Neural cell (in vitro differentiated cells): ENCODE data around the gene SLC2A4RG. TPM values are rescaled to one million over a fixed set of nuclear protein-coding genes. Genes with fewer than 3 reads are reported as not detected.

Experiments
- H2AFZ ChIP-seq: fragments of 200-600, 300-800 bp; sonication (generic), shearing (Covaris generic); 2 replicates; pipeline ENCODE4 v1.6.0; 2014; ENCODE audit warnings: low read depth, mild to moderate bottlenecking, antibody characterized with exemption, low read length, moderate library complexity
- H3F3A ChIP-seq: fragments of 200-600 bp; shearing (Covaris generic); 2 replicates; pipeline ENCODE4 v1.6.1; 2016; ENCODE audit warnings: mild to moderate bottlenecking, moderate library complexity, mixed read lengths, antibody characterized with exemption, low read length; ENCODE audit not compliant: insufficient read depth, poor library complexity, severe bottlenecking
- H3K27ac ChIP-seq: fragments of 200-600, 300-800 bp; sonication (generic), shearing (Covaris generic); 2 replicates; pipeline ENCODE4 v1.5.1; 2014; ENCODE audit warnings: mild to moderate bottlenecking, low read length, moderate library complexity
- H3K27me3 ChIP-seq: fragments of 300-800, 200-600 bp; sonication (generic), shearing (Covaris generic); 2 replicates; pipeline ENCODE4 v1.6.0; 2014; ENCODE audit warnings: mild to moderate bottlenecking, low read depth, low read length, moderate library complexity; ENCODE audit not compliant: insufficient read depth
- H3K36me3 ChIP-seq: fragments of 300-800, 200-600 bp; sonication (generic), shearing (Covaris generic); 2 replicates; pipeline ENCODE4 v1.5.1; 2014; ENCODE audit warnings: mild to moderate bottlenecking, antibody characterized with exemption, low read length, moderate library complexity; ENCODE audit not compliant: insufficient read depth
- H3K4me2 ChIP-seq: fragments of 300-800, 200-600 bp; sonication (generic), shearing (Covaris generic); 2 replicates; pipeline ENCODE4 v1.6.0; 2014; ENCODE audit warnings: mild to moderate bottlenecking, low read length
- H3K4me3 ChIP-seq: fragments of 300-800, 200-600 bp; sonication (generic), shearing (Covaris generic); 2 replicates; pipeline ENCODE4 v1.5.1; 2014; ENCODE audit warnings: mild to moderate bottlenecking, low read length, moderate library complexity
- H3K79me2 ChIP-seq: fragments of 200-600 bp; shearing (Covaris generic); replicated peaks from 2 replicates; pipeline ENCODE4 v1.6.0; 2014; ENCODE audit warnings: mild to moderate bottlenecking, low read length, moderate library complexity; ENCODE audit not compliant: insufficient read depth
- H3K9ac ChIP-seq: fragments of 300-800, 200-600 bp; sonication (generic), shearing (Covaris generic); 2 replicates; pipeline ENCODE4 v1.6.1; 2016; ENCODE audit warnings: mild to moderate bottlenecking, low read length, mixed read lengths
- H3K9me2 ChIP-seq: fragments of 200-600 bp; shearing (Covaris generic); 2 replicates; pipeline ENCODE4 v1.6.1; 2016; ENCODE audit warnings: mild to moderate bottlenecking, low read length, mixed read lengths; ENCODE audit not compliant: insufficient read depth
- H3K9me3 ChIP-seq: fragments of 200-600, 300-800 bp; sonication (generic), shearing (Covaris generic); 2 replicates; pipeline ENCODE4 v1.6.1; 2016; ENCODE audit warnings: mild to moderate bottlenecking, mixed run types, low read length, moderate library complexity, mixed read lengths
- H4K20me1 ChIP-seq: fragments of 200-600 bp; shearing (Covaris generic); 2 replicates; pipeline ENCODE4 v1.6.1; 2016; ENCODE audit warnings: mild to moderate bottlenecking, mixed run types; ENCODE audit not compliant: insufficient read depth
- EP300 ChIP-seq: fragments of 450-650 bp; conservative IDR thresholded peaks from 2 replicates; pipeline ENCODE4 v1.6.1; 2014; ENCODE audit warnings: antibody characterized with exemption, mild to moderate bottlenecking, moderate library complexity; ENCODE audit not compliant: poor library complexity, severe bottlenecking
- EZH2 ChIP-seq: fragments of 200-600, 300-800 bp; shearing (Covaris generic), sonication (generic); IDR thresholded peaks from 2 replicates; pipeline ENCODE4 v1.6.1; 2014; ENCODE audit warnings: antibody characterized with exemption, low read length, borderline replicate concordance, mild to moderate bottlenecking; ENCODE audit not compliant: insufficient read depth, poor library complexity, severe bottlenecking
- MXI1 ChIP-seq: fragments of 450-650 bp; conservative IDR thresholded peaks from 2 replicates; pipeline ENCODE4 v1.6.1; 2014; ENCODE audit warnings: antibody characterized with exemption, mild to moderate bottlenecking; ENCODE audit not compliant: poor library complexity, severe bottlenecking
- POLR2AphosphoS5 ChIP-seq: IDR thresholded peaks from 2 replicates; pipeline ENCODE4 v1.6.1; 2012
- RAD21 ChIP-seq: fragments of 450-650 bp; conservative IDR thresholded peaks from 2 replicates; pipeline ENCODE4 v1.6.1; 2014; ENCODE audit warnings: antibody characterized with exemption, mild to moderate bottlenecking, moderate library complexity
- SMC3 ChIP-seq: fragments of 450-650 bp; conservative IDR thresholded peaks from 2 replicates; pipeline ENCODE4 v1.6.1; 2014; ENCODE audit warnings: antibody characterized with exemption, mild to moderate bottlenecking, moderate library complexity; ENCODE audit not compliant: poor library complexity
- TAF1 ChIP-seq: IDR thresholded peaks from 2 replicates; pipeline ENCODE4 v1.6.1; 2012; ENCODE audit warnings: low read depth
- polyA plus RNA-seq: library from polyadenylated mRNA; depleted of rRNA; stranded (reverse); fragments of >200 nt; gene quantifications from 2 replicates; pipeline ENCODE4 v1.2.3, GENCODE V29; 2014
- TF ChIP-seq, protein P1 (sequence below): IDR thresholded peaks from 2 replicates; pipeline ENCODE4 v1.6.1; 2012; ENCODE audit warnings: borderline replicate concordance
- TF ChIP-seq, protein P2 (sequence below): fragments of 450-650 bp; IDR thresholded peaks from 2 replicates; pipeline ENCODE4 v1.5.1; 2014; ENCODE audit warnings: antibody characterized with exemption, mild to moderate bottlenecking, moderate library complexity; ENCODE audit not compliant: poor library complexity, severe bottlenecking

SLC2A4RG gene
- polyA plus RNA-seq, 1 donor from 2014 or later, result 52.1 TPM

DNA sequence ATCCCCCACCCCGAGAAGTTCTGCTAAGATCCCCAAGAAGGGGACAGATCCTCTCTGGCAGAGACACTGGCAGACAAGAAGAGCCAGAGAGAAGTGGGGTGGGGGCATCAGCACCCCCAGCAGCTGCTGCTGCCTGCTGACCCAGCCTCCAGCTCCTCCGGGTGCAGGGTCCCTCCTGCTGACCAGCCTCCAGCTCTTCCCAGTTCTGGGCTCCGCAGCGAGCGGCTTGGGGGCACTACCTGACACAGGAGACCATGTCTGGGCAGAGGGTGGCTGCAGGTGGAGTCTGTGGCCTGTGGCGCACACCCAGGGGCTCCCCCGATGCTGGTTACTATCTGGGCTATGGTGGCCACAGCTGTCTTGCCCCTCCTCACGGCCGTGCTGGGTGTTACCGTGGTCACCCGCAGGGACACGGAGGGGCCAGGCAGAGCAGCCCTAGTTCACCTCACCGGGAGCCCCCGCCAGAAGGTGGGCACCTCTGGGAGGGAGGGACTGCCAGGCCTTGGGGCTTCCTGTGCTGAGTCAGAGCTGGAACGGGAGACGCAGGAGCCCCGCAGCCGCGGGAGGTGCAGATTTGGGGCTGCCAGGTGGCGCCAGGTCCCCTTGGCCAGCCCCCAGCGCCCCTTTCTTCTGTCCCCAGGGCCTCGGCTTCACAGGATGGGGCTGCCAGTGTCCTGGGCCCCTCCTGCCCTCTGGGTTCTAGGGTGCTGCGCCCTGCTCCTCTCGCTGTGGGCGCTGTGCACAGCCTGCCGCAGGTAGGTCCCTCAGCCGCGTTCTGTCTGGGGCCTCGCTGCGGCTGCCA lies 2.5 kb upstream of the SLC2A4RG start:
- H3K27ac ChIP-seq, result no peak overlapping the region
- no peaks in the 10 kb centered on the region for H3F3A ChIP-seq
- no peak overlapping the region for H2AFZ ChIP-seq
- H3K4me3 ChIP-seq, result no peak overlapping the region
- H3K36me3 ChIP-seq, result no peaks in the 10 kb centered on the region
- no peak overlapping the region for H3K9ac ChIP-seq
- no peaks in the 10 kb centered on the region for H3K9me3 ChIP-seq
- H4K20me1 ChIP-seq, result no peaks in the 10 kb centered on the region
- H3K79me2 ChIP-seq, result no peaks in the 10 kb centered on the region
- H3K9me2 ChIP-seq, result no peaks in the 10 kb centered on the region
- TF ChIP-seq, protein P1, sequence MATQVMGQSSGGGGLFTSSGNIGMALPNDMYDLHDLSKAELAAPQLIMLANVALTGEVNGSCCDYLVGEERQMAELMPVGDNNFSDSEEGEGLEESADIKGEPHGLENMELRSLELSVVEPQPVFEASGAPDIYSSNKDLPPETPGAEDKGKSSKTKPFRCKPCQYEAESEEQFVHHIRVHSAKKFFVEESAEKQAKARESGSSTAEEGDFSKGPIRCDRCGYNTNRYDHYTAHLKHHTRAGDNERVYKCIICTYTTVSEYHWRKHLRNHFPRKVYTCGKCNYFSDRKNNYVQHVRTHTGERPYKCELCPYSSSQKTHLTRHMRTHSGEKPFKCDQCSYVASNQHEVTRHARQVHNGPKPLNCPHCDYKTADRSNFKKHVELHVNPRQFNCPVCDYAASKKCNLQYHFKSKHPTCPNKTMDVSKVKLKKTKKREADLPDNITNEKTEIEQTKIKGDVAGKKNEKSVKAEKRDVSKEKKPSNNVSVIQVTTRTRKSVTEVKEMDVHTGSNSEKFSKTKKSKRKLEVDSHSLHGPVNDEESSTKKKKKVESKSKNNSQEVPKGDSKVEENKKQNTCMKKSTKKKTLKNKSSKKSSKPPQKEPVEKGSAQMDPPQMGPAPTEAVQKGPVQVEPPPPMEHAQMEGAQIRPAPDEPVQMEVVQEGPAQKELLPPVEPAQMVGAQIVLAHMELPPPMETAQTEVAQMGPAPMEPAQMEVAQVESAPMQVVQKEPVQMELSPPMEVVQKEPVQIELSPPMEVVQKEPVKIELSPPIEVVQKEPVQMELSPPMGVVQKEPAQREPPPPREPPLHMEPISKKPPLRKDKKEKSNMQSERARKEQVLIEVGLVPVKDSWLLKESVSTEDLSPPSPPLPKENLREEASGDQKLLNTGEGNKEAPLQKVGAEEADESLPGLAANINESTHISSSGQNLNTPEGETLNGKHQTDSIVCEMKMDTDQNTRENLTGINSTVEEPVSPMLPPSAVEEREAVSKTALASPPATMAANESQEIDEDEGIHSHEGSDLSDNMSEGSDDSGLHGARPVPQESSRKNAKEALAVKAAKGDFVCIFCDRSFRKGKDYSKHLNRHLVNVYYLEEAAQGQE, result no peak
- no peak for TF ChIP-seq MXI1
- no peak for TF ChIP-seq EP300
- no peak for TF ChIP-seq SMC3
- no peak for TF ChIP-seq RAD21
- no peak for TF ChIP-seq EZH2
- no peak for TF ChIP-seq POLR2AphosphoS5
- TF ChIP-seq TAF1, result no peak
- TF ChIP-seq, protein P2, sequence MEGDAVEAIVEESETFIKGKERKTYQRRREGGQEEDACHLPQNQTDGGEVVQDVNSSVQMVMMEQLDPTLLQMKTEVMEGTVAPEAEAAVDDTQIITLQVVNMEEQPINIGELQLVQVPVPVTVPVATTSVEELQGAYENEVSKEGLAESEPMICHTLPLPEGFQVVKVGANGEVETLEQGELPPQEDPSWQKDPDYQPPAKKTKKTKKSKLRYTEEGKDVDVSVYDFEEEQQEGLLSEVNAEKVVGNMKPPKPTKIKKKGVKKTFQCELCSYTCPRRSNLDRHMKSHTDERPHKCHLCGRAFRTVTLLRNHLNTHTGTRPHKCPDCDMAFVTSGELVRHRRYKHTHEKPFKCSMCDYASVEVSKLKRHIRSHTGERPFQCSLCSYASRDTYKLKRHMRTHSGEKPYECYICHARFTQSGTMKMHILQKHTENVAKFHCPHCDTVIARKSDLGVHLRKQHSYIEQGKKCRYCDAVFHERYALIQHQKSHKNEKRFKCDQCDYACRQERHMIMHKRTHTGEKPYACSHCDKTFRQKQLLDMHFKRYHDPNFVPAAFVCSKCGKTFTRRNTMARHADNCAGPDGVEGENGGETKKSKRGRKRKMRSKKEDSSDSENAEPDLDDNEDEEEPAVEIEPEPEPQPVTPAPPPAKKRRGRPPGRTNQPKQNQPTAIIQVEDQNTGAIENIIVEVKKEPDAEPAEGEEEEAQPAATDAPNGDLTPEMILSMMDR, result no peak
- no peak overlapping the region for H3K4me2 ChIP-seq
- H3K27me3 ChIP-seq, result no peaks in the 10 kb centered on the region

DNA sequence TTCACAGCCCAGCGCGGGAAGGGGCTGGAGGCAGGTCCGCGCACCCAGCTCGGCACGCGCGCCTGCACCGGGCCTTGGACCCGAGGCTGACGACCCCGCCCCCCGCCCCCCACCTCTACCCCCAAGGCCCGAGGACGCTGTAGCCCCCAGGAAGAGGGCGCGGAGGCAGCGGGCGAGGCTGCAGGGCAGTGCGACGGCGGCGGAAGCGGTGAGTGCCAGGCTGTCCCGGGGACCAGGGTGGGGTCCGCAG lies 2.0 kb upstream of the SLC2A4RG start:
- TF ChIP-seq EP300 (no peak), RAD21 (no peak), SMC3 (no peak), EZH2 (no peak), POLR2AphosphoS5 (no peak), MXI1 (no peak), TAF1 (no peak)
- TF ChIP-seq, protein P2, result no peak
- TF ChIP-seq, protein P1, result no peak
- Histone ChIP-seq H3K9me3 (no peaks in the 10 kb centered on the region), H3K9me2 (no peaks in the 10 kb centered on the region), H3K27me3 (no peaks in the 10 kb centered on the region), H3K4me2 (no peak overlapping the region), H3K79me2 (no peaks in the 10 kb centered on the region), H3F3A (no peaks in the 10 kb centered on the region), H3K9ac (no peak overlapping the region), H4K20me1 (no peaks in the 10 kb centered on the region), H3K4me3 (no peak overlapping the region), H3K36me3 (no peaks in the 10 kb centered on the region), H2AFZ (no peak overlapping the region), H3K27ac (no peak overlapping the region)
